GM23338 (cell line): Measurements from ENCODE around the gene ZNF268. TPM values are rescaled to one million over a fixed set of nuclear protein-coding genes. Genes with fewer than 3 reads are reported as not detected.

ENCODE experiments used
- ATAC-seq: fragments of 200-7000 bp; cut with Tn5 transposase; 3 replicates; pipeline ENCODE4 v1.9.1; 2020
- DNase-seq: peaks from one replicate; pipeline ENCODE4 v3.0.0-alpha.2; 2015; ENCODE audit warnings: low spot score
- H2AFZ ChIP-seq: fragments of 200-600 bp; sonication (generic); 2 replicates; pipeline ENCODE4 v1.8.0; 2016; ENCODE audit warnings: antibody characterized with exemption, mild to moderate bottlenecking, moderate library complexity
- H3F3A ChIP-seq: fragments of 200-600 bp; sonication (generic); replicated peaks from 2 replicates; pipeline ENCODE4 v1.8.0; 2017; ENCODE audit warnings: antibody characterized with exemption, mixed run types, low read depth
- H3K27ac ChIP-seq: fragments of 200-600 bp; sonication (generic); 2 replicates; pipeline ENCODE4 v1.6.1; 2016; ENCODE audit warnings: low read depth
- H3K27me3 ChIP-seq: fragments of 200-600 bp; sonication (generic); 2 replicates; pipeline ENCODE4 v1.8.0; 2016; ENCODE audit warnings: mild to moderate bottlenecking, mixed run types, moderate library complexity; ENCODE audit not compliant: insufficient read depth
- H3K36me3 ChIP-seq: fragments of 200-600 bp; sonication (generic); 2 replicates; pipeline ENCODE4 v1.8.0; 2016; ENCODE audit warnings: mild to moderate bottlenecking; ENCODE audit not compliant: insufficient read depth
- H3K4me1 ChIP-seq: fragments of 200-600 bp; sonication (generic); 2 replicates; pipeline ENCODE4 v1.8.0; 2016; ENCODE audit warnings: mild to moderate bottlenecking, moderate library complexity; ENCODE audit not compliant: insufficient read depth
- H3K4me2 ChIP-seq: fragments of 200-600 bp; sonication (generic); 2 replicates; pipeline ENCODE4 v1.7.1; 2017; ENCODE audit warnings: mixed run types
- H3K4me3 ChIP-seq: fragments of 200-600 bp; sonication (generic); 2 replicates; pipeline ENCODE4 v1.6.1; 2016; ENCODE audit warnings: mixed run types
- H3K79me2 ChIP-seq: fragments of 200-600 bp; sonication (generic); replicated peaks from 2 replicates; pipeline ENCODE4 v1.8.0; 2017; ENCODE audit warnings: mild to moderate bottlenecking; ENCODE audit not compliant: insufficient read depth
- H3K9me2 ChIP-seq: fragments of 200-600 bp; sonication (generic); 2 replicates; pipeline ENCODE4 v1.8.0; 2017; ENCODE audit not compliant: insufficient read depth
- H4K20me1 ChIP-seq: fragments of 200-600 bp; sonication (generic); replicated peaks from 2 replicates; pipeline ENCODE4 v1.8.0; 2017; ENCODE audit warnings: mild to moderate bottlenecking; ENCODE audit not compliant: insufficient read depth
- H3K27ac Mint-ChIP-seq: 2 replicates; pipeline ENCODE4 v1.8.0; 2020; ENCODE audit warnings: inconsistent platforms, mild to moderate bottlenecking, moderate library complexity, mixed read lengths
- H3K27me3 Mint-ChIP-seq: 3 replicates; pipeline ENCODE4 v1.8.0; 2022; ENCODE audit warnings: low read depth, mild to moderate bottlenecking, moderate library complexity, mixed read lengths, inconsistent platforms; ENCODE audit not compliant: insufficient read depth, poor library complexity
- H3K36me3 Mint-ChIP-seq: 3 replicates; pipeline ENCODE4 v1.8.0; 2021; ENCODE audit warnings: low read depth, mild to moderate bottlenecking, inconsistent platforms, moderate library complexity, mixed read lengths
- H3K4me1 Mint-ChIP-seq: 3 replicates; pipeline ENCODE4 v1.8.0; 2020; ENCODE audit warnings: mild to moderate bottlenecking, inconsistent platforms, mixed read lengths
- H3K4me3 Mint-ChIP-seq: 3 replicates; pipeline ENCODE4 v1.8.0; 2021; ENCODE audit warnings: moderate library complexity, mild to moderate bottlenecking, inconsistent platforms, mixed read lengths
- H3K9me3 Mint-ChIP-seq: 3 replicates; pipeline ENCODE4 v1.8.0; 2020; ENCODE audit warnings: moderate library complexity, mild to moderate bottlenecking, inconsistent platforms, mixed read lengths
- EZH2 ChIP-seq: fragments of 200-600 bp; sonication (generic); IDR thresholded peaks from one replicate; pipeline ENCODE4 v1.8.0; 2017; ENCODE audit warnings: antibody characterized with exemption, mild to moderate bottlenecking, low read depth; ENCODE audit not compliant: unreplicated experiment
- EZH2phosphoT487 ChIP-seq: fragments of 200-600 bp; sonication (generic); IDR thresholded peaks from one replicate; pipeline ENCODE4 v1.8.1; 2018; ENCODE audit warnings: antibody characterized with exemption; ENCODE audit not compliant: unreplicated experiment
- JUNB ChIP-seq: IDR thresholded peaks from one replicate; pipeline ENCODE4 v1.6.1; 2016; ENCODE audit warnings: antibody characterized with exemption; ENCODE audit not compliant: unreplicated experiment
- POLR2AphosphoS5 ChIP-seq: IDR thresholded peaks from 2 replicates; pipeline ENCODE4 v1.6.1; 2016; ENCODE audit warnings: antibody characterized with exemption, low read depth
- STAT1 ChIP-seq: IDR thresholded peaks from one replicate; pipeline ENCODE4 v1.6.1; 2016; ENCODE audit warnings: antibody characterized with exemption; ENCODE audit not compliant: unreplicated experiment
- ZNF331 ChIP-seq: fragments of 250-450 bp; sonication (Bioruptor Pico); IDR thresholded peaks from 2 replicates; pipeline ENCODE4 v1.5.0; 2020; ENCODE audit warnings: low read depth, mild to moderate bottlenecking, moderate library complexity
- polyA plus RNA-seq: library from polyadenylated mRNA; unstranded; fragments of >200 nt; fragmentation: Nextera tagmentation; extraction: Ambion mirVana; gene quantifications from 2 replicates; pipeline ENCODE4 v1.2.1, GENCODE V29; 2016
- total RNA-seq: library from RNA; depleted of rRNA; stranded (reverse); fragments of >200 nt; shearing (Covaris generic); gene quantifications from 2 replicates; pipeline ENCODE4 v1.2.3, GENCODE V29; 2014
- TF ChIP-seq, protein P1 (sequence below): fragments of 250-450 bp; sonication (Bioruptor Pico); IDR thresholded peaks from 2 replicates; pipeline ENCODE4 v1.5.0; 2020; ENCODE audit warnings: mild to moderate bottlenecking, moderate library complexity
- TF ChIP-seq, protein P2 (sequence below): IDR thresholded peaks from 2 replicates; pipeline ENCODE4 v1.6.1; 2016; ENCODE audit warnings: antibody characterized with exemption
- TF ChIP-seq, protein P3 (sequence below), 2 experiments: fragments of 200-600 bp in 1 of 2; sonication (generic) in 1 of 2; conservative IDR thresholded peaks; 2 replicates each; pipeline versions ENCODE4 v1.5.1 to v1.6.1; 2016 to 2017; ENCODE audit warnings: antibody characterized with exemption in 2 of 2, low read depth in 2 of 2, mild to moderate bottlenecking in 2 of 2, moderate library complexity in 1 of 2

The ZNF268 gene
- total and polyA plus RNA-seq, 2 experiments from 2014 or later = 15.1 to 25.2 TPM

DNA sequence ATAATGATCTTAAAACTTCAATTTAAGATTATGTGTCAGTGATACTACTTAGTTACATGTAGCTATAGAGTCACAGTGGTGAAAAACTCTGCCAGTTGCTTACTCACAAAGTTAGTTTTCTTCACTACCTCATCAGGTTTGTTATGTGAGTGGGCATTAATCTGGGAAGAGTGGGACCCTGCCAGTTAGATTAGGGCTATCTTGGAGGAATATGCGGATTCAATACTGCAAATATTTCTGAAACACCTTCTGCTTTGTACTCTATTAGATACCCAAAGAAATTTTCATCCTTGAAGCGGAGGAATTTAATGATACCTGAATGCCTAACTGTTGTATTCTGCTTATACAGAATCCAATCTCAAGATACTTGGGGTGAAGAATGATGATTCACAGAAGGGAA is 25.1 kb downstream of the ZNF268 start:
- Histone ChIP-seq H3K36me3 (peaks cover 53% of the 10 kb centered on the region), H2AFZ (no peak overlapping the region), H4K20me1 (no peaks in the 10 kb centered on the region), H3K4me3 (no peak overlapping the region), H3K79me2 (no peaks in the 10 kb centered on the region), H3K4me1 (no peaks in the 10 kb centered on the region), H3F3A (peaks cover 20% of the 10 kb centered on the region), H3K27ac (no peak overlapping the region), H3K27me3 (no peaks in the 10 kb centered on the region), H3K4me2 (no peak overlapping the region), H3K9me2 (no peaks in the 10 kb centered on the region)
- H3K9me3 Mint-ChIP-seq = peaks cover 98% of the 10 kb centered on the region
- H3K27ac Mint-ChIP-seq = no peak overlapping the region
- H3K27me3 Mint-ChIP-seq = peaks cover 35% of the 10 kb centered on the region
- no peak for TF ChIP-seq JUNB
- TF ChIP-seq EZH2phosphoT487 = no peak
- TF ChIP-seq EZH2 = no peak
- TF ChIP-seq, protein P1, sequence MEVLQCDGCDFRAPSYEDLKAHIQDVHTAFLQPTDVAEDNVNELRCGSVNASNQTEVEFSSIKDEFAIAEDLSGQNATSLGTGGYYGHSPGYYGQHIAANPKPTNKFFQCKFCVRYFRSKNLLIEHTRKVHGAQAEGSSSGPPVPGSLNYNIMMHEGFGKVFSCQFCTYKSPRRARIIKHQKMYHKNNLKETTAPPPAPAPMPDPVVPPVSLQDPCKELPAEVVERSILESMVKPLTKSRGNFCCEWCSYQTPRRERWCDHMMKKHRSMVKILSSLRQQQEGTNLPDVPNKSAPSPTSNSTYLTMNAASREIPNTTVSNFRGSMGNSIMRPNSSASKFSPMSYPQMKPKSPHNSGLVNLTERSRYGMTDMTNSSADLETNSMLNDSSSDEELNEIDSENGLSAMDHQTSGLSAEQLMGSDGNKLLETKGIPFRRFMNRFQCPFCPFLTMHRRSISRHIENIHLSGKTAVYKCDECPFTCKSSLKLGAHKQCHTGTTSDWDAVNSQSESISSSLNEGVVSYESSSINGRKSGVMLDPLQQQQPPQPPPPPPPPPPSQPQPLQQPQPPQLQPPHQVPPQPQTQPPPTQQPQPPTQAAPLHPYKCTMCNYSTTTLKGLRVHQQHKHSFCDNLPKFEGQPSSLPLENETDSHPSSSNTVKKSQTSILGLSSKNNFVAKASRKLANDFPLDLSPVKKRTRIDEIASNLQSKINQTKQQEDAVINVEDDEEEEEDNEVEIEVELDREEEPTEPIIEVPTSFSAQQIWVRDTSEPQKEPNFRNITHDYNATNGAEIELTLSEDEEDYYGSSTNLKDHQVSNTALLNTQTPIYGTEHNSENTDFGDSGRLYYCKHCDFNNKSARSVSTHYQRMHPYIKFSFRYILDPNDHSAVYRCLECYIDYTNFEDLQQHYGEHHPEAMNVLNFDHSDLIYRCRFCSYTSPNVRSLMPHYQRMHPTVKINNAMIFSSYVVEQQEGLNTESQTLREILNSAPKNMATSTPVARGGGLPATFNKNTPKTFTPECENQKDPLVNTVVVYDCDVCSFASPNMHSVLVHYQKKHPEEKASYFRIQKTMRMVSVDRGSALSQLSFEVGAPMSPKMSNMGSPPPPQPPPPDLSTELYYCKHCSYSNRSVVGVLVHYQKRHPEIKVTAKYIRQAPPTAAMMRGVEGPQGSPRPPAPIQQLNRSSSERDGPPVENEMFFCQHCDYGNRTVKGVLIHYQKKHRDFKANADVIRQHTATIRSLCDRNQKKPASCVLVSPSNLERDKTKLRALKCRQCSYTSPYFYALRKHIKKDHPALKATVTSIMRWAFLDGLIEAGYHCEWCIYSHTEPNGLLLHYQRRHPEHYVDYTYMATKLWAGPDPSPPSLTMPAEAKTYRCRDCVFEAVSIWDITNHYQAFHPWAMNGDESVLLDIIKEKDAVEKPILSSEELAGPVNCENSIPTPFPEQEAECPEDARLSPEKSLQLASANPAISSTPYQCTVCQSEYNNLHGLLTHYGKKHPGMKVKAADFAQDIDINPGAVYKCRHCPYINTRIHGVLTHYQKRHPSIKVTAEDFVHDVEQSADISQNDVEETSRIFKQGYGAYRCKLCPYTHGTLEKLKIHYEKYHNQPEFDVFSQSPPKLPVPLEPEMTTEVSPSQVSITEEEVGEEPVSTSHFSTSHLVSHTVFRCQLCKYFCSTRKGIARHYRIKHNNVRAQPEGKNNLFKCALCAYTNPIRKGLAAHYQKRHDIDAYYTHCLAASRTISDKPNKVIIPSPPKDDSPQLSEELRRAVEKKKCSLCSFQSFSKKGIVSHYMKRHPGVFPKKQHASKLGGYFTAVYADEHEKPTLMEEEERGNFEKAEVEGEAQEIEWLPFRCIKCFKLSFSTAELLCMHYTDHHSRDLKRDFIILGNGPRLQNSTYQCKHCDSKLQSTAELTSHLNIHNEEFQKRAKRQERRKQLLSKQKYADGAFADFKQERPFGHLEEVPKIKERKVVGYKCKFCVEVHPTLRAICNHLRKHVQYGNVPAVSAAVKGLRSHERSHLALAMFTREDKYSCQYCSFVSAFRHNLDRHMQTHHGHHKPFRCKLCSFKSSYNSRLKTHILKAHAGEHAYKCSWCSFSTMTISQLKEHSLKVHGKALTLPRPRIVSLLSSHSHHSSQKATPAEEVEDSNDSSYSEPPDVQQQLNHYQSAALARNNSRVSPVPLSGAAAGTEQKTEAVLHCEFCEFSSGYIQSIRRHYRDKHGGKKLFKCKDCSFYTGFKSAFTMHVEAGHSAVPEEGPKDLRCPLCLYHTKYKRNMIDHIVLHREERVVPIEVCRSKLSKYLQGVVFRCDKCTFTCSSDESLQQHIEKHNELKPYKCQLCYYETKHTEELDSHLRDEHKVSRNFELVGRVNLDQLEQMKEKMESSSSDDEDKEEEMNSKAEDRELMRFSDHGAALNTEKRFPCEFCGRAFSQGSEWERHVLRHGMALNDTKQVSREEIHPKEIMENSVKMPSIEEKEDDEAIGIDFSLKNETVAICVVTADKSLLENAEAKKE = no peak
- no peak for TF ChIP-seq STAT1
- no peak for TF ChIP-seq ZNF331 (CRISPR knock-in tag)
- no peak for TF ChIP-seq POLR2AphosphoS5
- no peak overlapping the region for H3K4me3 Mint-ChIP-seq
- peaks cover 68% of the 10 kb centered on the region for H3K36me3 Mint-ChIP-seq
- ATAC-seq = no peak
- H3K4me1 Mint-ChIP-seq = no peaks in the 10 kb centered on the region
- no peak for DNase-seq

DNA sequence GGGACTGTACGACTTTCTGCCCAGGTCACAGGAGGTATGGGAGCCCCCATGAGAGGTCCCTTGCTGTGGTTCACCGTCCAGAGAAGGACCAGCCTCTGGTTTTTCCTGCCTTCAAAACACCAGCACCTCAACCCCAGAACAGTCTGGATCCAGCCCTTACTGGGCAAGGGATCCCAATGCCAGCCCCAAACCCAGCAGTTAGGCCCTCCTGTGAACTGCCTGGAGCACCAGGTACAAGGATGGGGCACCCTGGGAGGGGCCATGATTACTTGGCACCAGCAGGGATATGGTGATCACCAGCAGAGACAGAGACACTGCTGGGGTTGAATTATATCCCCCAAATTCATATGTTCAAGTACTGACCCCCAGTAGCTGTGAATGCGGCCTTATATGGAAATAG is 34.4 kb downstream of the ZNF268 start:
- Histone ChIP-seq H3K9me2 (no peaks in the 10 kb centered on the region), H3K4me1 (no peaks in the 10 kb centered on the region), H3K4me3 (no peak overlapping the region), H3K27me3 (no peaks in the 10 kb centered on the region), H3F3A (no peaks in the 10 kb centered on the region), H4K20me1 (no peaks in the 10 kb centered on the region), H3K79me2 (no peaks in the 10 kb centered on the region), H2AFZ (no peak overlapping the region), H3K4me2 (no peak overlapping the region), H3K27ac (no peak overlapping the region), H3K36me3 (no peaks in the 10 kb centered on the region; the same call in 1 of the 2 replicates)
- DNase-seq (no peak), ATAC-seq (no peak)
- Mint-ChIP-seq H3K36me3 (peaks cover 41% of the 10 kb centered on the region), H3K4me3 (no peak overlapping the region), H3K9me3 (peaks cover 98% of the 10 kb centered on the region), H3K27me3 (peaks cover 2% of the 10 kb centered on the region), H3K4me1 (no peaks in the 10 kb centered on the region; the same call in 2 of the 3 replicates), H3K27ac (no peak overlapping the region)
- TF ChIP-seq, protein P2, sequence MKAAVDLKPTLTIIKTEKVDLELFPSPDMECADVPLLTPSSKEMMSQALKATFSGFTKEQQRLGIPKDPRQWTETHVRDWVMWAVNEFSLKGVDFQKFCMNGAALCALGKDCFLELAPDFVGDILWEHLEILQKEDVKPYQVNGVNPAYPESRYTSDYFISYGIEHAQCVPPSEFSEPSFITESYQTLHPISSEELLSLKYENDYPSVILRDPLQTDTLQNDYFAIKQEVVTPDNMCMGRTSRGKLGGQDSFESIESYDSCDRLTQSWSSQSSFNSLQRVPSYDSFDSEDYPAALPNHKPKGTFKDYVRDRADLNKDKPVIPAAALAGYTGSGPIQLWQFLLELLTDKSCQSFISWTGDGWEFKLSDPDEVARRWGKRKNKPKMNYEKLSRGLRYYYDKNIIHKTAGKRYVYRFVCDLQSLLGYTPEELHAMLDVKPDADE = no peak
- TF ChIP-seq, protein P3, sequence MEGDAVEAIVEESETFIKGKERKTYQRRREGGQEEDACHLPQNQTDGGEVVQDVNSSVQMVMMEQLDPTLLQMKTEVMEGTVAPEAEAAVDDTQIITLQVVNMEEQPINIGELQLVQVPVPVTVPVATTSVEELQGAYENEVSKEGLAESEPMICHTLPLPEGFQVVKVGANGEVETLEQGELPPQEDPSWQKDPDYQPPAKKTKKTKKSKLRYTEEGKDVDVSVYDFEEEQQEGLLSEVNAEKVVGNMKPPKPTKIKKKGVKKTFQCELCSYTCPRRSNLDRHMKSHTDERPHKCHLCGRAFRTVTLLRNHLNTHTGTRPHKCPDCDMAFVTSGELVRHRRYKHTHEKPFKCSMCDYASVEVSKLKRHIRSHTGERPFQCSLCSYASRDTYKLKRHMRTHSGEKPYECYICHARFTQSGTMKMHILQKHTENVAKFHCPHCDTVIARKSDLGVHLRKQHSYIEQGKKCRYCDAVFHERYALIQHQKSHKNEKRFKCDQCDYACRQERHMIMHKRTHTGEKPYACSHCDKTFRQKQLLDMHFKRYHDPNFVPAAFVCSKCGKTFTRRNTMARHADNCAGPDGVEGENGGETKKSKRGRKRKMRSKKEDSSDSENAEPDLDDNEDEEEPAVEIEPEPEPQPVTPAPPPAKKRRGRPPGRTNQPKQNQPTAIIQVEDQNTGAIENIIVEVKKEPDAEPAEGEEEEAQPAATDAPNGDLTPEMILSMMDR (conservative IDR thresholded peaks at IDR 0.05; ENCODE audit: low read depth in 2 of 2) = no peak
